ENCODE data around the gene ZDHHC20.

The ZDHHC20 gene

GRCh38 chr13:21458813-21459701, at the start of gene ZDHHC20:
Gene ZDHHC20 (minus strand): TSS chr13:21459303. CDS start chr13:21459171, 132 bp downstream.
- peak; percentile 89 to 91 for DNase-seq

DNA sequence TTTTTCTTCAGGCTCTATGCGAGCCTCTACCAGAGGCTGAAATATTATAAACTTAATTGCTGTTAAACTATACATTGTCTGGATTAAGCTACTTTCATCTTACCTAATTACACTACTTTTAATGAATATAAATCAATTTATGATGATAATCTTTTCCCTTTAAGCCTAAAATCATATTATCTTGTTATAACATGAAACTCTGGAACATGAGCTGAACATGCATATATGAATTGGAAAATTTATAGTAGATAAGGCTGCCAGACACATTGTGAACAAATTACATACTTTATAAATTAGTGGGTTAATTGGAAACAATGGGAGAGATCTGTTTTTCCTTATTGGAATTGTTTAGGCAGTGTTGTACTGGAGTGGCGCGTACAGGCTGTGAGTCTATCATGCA, 45.3 kb upstream of the ZDHHC20 start:
- no peak for DNase-seq

- DNase-seq, result no peak
Measured at GRCh38 chr13:21501686-21502085, 42.6 kb upstream of the ZDHHC20 start.

DNA sequence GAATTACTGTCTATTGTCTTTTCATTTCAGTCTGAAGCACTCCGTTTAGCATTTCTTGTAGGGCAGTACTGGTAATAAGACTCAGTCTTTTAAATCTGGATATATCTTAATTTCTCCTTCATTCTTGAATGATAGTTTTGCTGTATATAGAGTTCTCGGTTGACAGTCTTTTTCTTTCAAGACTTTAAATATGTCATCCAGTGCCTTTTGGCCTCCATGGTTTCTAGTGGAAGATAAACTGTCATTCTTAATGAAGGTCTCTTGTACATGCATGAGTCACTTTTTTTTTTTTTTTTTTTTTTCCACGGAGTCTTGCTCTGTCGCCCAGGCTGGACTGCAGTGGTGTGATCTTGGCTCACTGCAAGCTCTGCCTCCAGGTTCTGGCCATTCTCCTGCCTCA, 27.2 kb upstream of the ZDHHC20 start:
- no peak for DNase-seq

DNA sequence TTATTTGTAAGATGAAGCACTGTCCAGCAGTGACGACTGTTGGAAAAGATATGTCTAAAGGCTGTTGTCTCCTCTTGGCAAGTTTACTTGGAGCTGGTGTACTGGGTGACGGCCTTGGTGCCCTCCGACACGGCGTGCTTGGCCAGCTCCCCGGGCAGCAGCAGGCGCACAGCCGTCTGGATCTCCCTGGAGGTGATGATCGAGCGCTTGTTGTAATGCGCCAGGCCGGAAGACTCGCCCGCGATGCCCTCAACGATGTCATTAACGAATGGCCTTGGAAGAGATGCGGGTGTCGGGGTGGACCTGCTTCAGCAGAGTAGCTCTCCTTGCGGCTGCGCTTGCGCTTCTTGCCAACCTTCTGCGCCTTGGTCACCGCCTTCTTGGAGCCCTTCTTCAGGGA, 24.6 kb upstream of the ZDHHC20 start:
- no peak for DNase-seq

DNA sequence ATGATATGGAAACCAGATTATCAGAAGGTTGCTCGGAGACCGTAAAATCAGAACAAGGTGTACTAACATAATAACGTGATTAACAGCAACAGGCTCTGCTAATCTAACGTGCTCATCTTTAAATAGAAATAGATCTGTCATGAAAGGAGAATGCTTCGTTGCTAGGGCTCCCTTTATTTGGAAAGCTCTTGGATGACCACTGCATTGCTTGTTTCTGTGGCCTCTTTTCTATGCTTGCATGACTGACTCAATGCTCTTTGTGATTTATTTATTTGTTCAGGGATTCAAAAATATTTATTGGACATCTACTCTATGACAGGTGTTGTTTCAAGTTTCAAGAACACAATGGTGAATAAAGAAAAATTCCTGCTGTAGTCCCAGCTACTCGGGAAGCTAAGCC, 22.3 kb upstream of the ZDHHC20 start:
- DNase-seq, result no peak

DNA sequence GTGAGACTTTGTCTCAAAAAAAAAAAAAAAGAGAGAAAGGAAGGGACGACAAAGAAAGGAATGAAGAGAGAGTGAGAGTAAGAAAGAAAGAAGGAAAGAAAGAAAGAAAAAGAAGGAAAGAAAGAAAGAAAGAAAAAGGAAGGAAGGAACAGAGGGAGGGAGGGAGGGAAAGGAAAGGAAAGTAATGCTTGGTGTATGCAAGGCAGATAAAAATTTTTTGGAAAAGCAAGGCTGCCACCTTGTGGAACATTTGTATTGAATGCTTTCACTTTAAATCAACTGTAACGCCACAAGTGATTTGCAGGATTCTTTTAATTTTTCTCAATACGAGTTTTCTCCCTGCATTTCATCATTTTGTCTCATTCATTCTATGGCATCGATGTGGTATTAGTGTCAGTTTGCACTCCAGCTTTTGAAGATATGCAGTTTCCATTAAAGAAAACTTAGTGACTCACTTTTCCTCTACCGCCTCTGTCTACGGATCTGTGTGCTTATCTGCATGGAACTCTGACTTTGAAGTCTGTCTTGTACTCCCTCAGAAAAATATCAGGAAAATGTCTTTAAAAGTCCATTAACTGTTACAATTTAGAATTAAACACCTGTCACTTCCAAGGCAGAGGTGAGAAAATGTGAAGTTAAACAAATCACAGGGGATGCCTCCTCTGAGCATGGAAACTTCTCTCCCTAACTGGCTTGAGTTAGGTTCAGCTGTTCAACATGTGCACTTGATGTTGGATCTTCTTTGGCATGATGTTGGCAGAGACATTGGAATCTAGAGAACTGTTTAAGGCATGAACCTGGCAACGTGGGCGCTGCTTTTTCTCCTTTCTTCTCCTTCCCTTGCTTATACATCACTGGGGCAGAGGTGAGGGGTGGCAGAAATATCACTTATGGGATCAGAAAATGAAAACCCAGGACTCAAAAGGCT, 20.0 kb upstream of the ZDHHC20 start:
- DNase-seq, result peak; percentile 19 to 75

DNA sequence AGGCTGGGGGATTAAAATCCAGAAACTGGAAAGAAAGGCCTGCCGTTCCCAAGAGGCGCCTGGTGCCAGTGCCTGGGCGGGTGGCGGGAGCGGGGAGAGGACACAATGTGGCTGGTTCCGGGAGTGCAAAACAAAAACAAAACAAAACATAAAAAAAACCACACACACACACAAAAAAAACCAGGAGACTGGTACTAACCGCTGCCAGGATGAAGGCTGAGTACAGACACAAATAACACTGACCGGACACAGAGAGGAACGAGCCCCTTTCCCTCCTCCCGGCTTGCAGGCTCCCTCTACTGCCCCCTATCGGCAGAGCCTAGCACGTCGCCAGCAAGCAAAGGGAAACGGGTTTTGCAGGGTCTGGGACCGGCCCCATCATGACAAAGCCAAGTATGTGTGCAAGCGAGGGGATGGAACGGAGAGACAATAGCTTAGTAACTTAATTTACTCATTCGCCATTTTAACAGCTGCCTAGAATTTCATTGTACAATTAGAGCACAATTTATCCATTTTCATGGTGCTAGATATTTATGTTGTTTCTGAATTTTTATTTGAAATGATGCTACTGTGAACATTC, 17.9 kb upstream of the ZDHHC20 start:
- DNase-seq, result peak; percentile 81

DNA sequence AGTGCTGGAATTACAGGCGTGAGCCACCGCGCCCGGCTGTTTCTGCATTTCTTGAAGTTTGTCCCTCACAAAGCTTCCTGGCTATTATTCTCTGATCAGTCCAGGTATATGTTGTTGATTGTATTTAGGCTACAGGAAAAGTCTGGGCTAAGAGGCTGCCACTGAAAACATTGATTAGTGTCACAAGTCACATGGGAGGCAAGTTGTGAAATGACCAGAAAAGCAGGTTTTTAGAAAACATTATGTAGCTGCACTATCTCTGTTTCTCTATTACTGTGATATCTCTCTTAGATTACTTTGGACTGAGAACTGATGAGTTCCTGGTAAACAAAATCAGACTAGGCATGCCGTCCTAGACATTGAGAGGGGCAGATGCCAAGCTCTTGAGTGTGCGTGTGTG, 16.0 kb upstream of the ZDHHC20 start:
- no peak for DNase-seq

- DNase-seq, result no peak
Measured at GRCh38 chr13:21470785-21471184, 11.7 kb upstream of the ZDHHC20 start.

DNA sequence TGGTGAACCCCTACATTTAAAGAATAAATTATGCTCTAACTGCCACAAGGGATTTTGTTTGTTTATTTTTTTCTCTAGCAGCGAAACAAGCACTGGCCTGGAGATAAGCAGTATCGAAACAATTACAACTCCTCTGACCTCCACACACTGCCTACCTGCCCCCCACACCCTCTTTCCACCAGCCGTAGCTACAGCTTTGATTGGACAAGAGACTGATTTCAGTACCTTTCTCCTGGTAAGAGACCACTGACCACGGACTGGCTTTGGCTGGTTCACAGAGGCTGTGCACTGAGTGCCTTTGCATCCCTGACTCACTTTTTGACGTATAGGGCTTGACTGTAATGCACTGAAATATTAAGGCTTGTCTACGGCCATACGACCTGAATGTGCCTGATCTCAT, 7.4 kb upstream of the ZDHHC20 start:
- no peak for DNase-seq

GRCh38 chr13:21465710-21466160, 6.6 kb upstream of the ZDHHC20 start:
- no peak for DNase-seq

DNA sequence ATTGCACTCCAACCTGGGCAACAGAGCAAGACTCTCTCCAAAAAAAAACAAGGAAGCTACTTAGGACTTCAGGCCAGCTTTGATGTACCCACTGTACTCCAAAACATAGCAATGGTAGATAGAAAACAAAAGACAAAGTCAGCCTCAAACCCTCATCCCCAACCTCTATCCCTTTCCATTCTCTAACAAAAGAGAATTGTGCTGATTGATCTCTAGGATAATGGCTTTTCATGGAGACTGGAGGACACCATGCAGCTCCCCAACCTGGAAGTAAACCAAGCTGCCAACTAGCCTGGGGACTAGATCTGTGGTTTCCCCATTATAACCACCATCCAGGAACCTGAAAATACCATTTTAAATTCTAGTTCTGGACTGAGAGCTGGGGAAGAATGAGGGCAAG, 4.3 kb upstream of the ZDHHC20 start:
- no peak for DNase-seq

GRCh38 chr13:21461131-21461530, 2.0 kb upstream of the ZDHHC20 start:
- DNase-seq, result no peak

DNA sequence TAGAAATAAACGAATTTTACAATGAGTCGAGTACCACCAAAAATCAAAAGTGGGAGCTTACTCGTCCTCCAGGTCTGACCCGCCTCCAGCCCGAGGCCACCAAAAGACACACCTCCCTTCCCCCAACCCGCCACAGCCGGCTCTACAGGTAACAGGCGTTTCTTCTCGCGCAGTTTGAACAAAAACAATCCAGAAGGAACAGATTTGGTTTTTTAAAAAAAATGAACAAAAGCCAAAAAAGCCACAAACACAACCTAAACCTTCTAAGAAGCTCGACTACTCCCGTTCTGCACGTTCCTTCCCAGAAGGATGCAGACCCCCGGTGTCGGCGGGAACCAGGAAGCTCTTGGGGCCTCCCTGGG, 671 bp downstream of the ZDHHC20 start:
- DNase-seq, result peak; percentile 47 to 48

- DNase-seq, result no peak
Measured at GRCh38 chr13:21453387-21454081, 5.6 kb downstream of the ZDHHC20 start.

- DNase-seq, result no peak
Measured at GRCh38 chr13:21450936-21451335, 8.2 kb downstream of the ZDHHC20 start.

- DNase-seq, result no peak
Measured at GRCh38 chr13:21446656-21447055, 12.4 kb downstream of the ZDHHC20 start.

DNA sequence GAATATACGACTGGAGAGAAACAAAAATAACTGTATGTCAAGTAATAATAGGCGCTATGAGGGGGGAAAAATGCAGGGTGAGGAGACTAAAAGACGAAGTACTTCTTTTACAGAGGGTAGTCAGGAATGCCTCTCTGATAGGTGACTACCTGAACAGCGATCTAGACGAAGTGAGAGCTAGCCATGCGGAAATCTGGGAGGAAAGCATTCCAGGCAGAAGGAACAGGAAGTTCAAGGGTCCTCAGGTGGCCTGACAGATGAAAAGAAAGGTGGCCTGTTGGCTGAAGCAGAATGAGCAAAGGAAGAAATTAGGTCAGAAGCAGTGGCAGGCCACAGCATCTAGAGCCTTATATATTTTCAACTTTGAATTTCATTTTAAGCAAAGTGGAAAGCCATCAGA, 13.3 kb downstream of the ZDHHC20 start:
- no peak for DNase-seq

GRCh38 chr13:21443171-21443570, 15.9 kb downstream of the ZDHHC20 start:
- no peak for DNase-seq

DNA sequence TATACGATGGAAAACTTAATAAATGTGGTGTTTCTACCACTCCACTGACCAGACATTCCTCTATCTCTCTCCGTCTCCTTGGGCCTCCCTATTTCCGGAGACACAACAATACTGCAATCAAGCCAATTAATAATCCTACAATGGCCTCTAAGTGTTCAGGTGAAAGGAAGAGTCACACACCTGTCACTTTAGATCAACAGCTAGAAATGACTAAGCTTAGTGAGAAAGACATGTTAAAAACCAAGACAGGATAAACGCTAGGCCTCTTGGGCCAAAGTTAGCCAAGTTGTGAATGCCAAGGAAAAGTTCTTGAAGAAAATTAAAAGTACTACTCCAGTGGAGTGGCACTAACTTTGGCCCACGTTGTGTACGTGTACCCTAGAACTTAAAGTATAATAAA, 22.5 kb downstream of the ZDHHC20 start:
- DNase-seq, result no peak

GRCh38 chr13:21435687-21436151, 23.4 kb downstream of the ZDHHC20 start:
- peak; percentile 48 to 79 for DNase-seq

DNA sequence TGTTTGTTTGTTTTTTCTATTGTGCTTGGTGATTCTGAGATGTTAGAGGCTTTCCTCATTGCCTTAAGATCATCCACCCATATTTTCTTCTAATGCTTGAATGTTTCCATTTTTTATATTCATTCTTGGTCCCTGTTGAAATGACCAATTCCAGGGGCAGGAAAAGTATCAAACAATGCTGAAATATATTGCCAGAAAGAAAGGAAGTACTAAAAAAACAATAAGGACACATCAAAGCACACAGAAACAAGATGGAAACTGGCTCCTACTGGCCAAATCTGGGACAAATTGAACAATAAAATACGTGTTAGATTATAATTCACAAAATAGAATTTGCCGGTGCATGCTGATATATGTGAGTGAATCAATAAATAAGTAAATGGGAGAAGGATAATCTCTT, 23.9 kb downstream of the ZDHHC20 start:
- DNase-seq, result no peak
